HepG2 (cell line): ENCODE results near the gene TK2. TPM values are rescaled to one million over a fixed set of nuclear protein-coding genes. Genes with fewer than 3 reads are reported as not detected.
A peak's percentile ranks its signal among the peaks of the same experiment; 100 is the strongest.

Source experiments
- ATAC-seq: fragments of 200-7000 bp; cut with Tn5 transposase; 3 replicates; pipeline ENCODE4 v1.9.1; 2020; ENCODE audit warnings: mild to moderate bottlenecking, moderate library complexity
- BruUV-seq: library from RNA; stranded (reverse); fragments of 400-500 nt; replicated peaks from 2 replicates; lab custom pipeline; 2021; lab: Mats Ljungman, UMichigan
- CTCF ChIA-PET: fragments of 300-600 bp; formaldehyde crosslinking; extraction: SDS; loops from one replicate; lab custom pipeline; 2021; ENCODE audit warnings: low total read pairs, inconsistent platforms, low intra/inter-chr PET ratio; lab: Yijun Ruan, JAX
- POLR2A ChIA-PET: fragments of 350-600 bp; sonication (Branson Sonifier 250); formaldehyde crosslinking; loops from one replicate; lab custom pipeline; 2020; ENCODE audit warnings: antibody characterized with exemption, inconsistent platforms; lab: Yijun Ruan, JAX
- DNase-seq: peaks from one replicate; pipeline ENCODE4 v3.0.0-alpha.2; 2015; ENCODE audit warnings: low spot score
- FAIRE-seq: peaks from 3 replicates; lab custom pipeline; 2011; peaks lifted over from hg19 to GRCh38; lab: Jason Lieb, UNC
- H2AFZ ChIP-seq: one replicate; pipeline ENCODE4 v1.6.1; 2011; ENCODE audit warnings: low read length, inconsistent platforms
- H3K27ac ChIP-seq: fragments of 300-600 bp; 3 replicates; pipeline ENCODE4 v1.8.0; 2011; ENCODE audit warnings: mixed run types, mild to moderate bottlenecking, mixed read lengths, low read length, inconsistent platforms; ENCODE audit not compliant: insufficient read depth; ENCODE audit errors: extremely low read length
- H3K27me3 ChIP-seq, 2 experiments: fragments of 200-600 bp in 1 of 2; 2 replicates in 1 of 2; 3 replicates in 1 of 2; pipeline versions ENCODE4 v1.6.0 to v1.8.0; 2011; ENCODE audit warnings: low read length in 2 of 2, mild to moderate bottlenecking in 2 of 2, moderate library complexity in 2 of 2, inconsistent platforms in 1 of 2; ENCODE audit not compliant: insufficient read depth in 2 of 2, control insufficient read depth in 1 of 2
- H3K36me3 ChIP-seq, 2 experiments: fragments of 200-600 bp in 1 of 2; replicated peaks in 1 of 2; 2 replicates in 1 of 2; 3 replicates in 1 of 2; pipeline versions ENCODE4 v1.5.1 to v1.8.0; 2011; ENCODE audit warnings: low read length in 2 of 2, inconsistent platforms in 1 of 2; ENCODE audit not compliant: insufficient read depth in 2 of 2, control insufficient read depth in 1 of 2
- H3K4me1 ChIP-seq: 2 replicates; pipeline ENCODE4 v1.5.1; 2012; ENCODE audit warnings: low read length, inconsistent platforms; ENCODE audit not compliant: insufficient read depth
- H3K4me2 ChIP-seq: 2 replicates; pipeline ENCODE4 v1.6.0; 2011; ENCODE audit warnings: low read depth, low read length, inconsistent platforms
- H3K4me3 ChIP-seq, 3 experiments: fragments of 200-600 bp in 1 of 3; sonication (generic), shearing (Covaris generic) in 1 of 3; replicated peaks in 1 of 3; 2 replicates each; pipeline ENCODE4 v1.5.1; 2011 to 2016; ENCODE audit warnings: low read length in 3 of 3, inconsistent platforms in 2 of 3, low read depth in 2 of 3, mild to moderate bottlenecking in 2 of 3, control low read depth in 1 of 3, mixed read lengths in 1 of 3; ENCODE audit not compliant: insufficient read depth in 1 of 3
- H3K79me2 ChIP-seq: one replicate; pipeline ENCODE4 v1.6.1; 2011; ENCODE audit warnings: low read length, inconsistent platforms; ENCODE audit not compliant: insufficient read depth
- H3K9ac ChIP-seq: 2 replicates; pipeline ENCODE4 v1.6.0; 2011; ENCODE audit warnings: mild to moderate bottlenecking, low read depth, low read length, inconsistent platforms; ENCODE audit not compliant: insufficient read depth
- H3K9me3 ChIP-seq: 2 replicates; pipeline ENCODE4 v1.5.1; 2012; ENCODE audit warnings: mild to moderate bottlenecking, low read length
- H4K20me1 ChIP-seq: 2 replicates; pipeline ENCODE4 v1.6.0; 2011; ENCODE audit warnings: inconsistent platforms, mild to moderate bottlenecking, low read length, moderate library complexity; ENCODE audit not compliant: insufficient read depth
- PCBP2 ChIP-seq: fragments of 200-400 bp; formaldehyde crosslinking; optimal IDR thresholded peaks from 2 replicates; pipeline ENCODE3; 2018; ENCODE audit warnings: low read length, low read depth; ENCODE audit not compliant: poor library complexity, severe bottlenecking
- POLR2AphosphoS2 ChIP-seq: IDR thresholded peaks from 2 replicates; pipeline ENCODE4 v1.6.1; 2011; ENCODE audit warnings: low read depth, low read length, improper control_type of control experiment
- ZBTB42 ChIP-seq: sonication (generic); formaldehyde crosslinking; IDR thresholded peaks from 2 replicates; pipeline ENCODE4 v1.5.0; 2020; ENCODE audit warnings: mild to moderate bottlenecking, missing genetic modification reagents
- ZFP36L1 ChIP-seq: sonication (generic); formaldehyde crosslinking; IDR thresholded peaks from 2 replicates; pipeline ENCODE4 v1.8.0; 2022; ENCODE audit warnings: mild to moderate bottlenecking, missing genetic modification reagents, moderate library complexity
- ZNF317 ChIP-seq: sonication (generic); formaldehyde crosslinking; IDR thresholded peaks from 2 replicates; pipeline ENCODE4 v1.5.0; 2020; ENCODE audit warnings: mild to moderate bottlenecking, missing genetic modification reagents
- ZNF720 ChIP-seq: sonication (generic); formaldehyde crosslinking; IDR thresholded peaks from 2 replicates; pipeline ENCODE4 v1.4.0; 2020; ENCODE audit warnings: missing genetic modification reagents
- WGBS: methylation state at CpG from one replicate; pipeline ENCODE4 v1.1.6; 2017; ENCODE audit warnings: low lambda C conversion rate; 5-methylcytosine and 5-hydroxymethylcytosine counted together
- in situ Hi-C: cut with HindIII; loops from 2 replicates; pipeline ENCODE4 v1.10.0; 2017; ENCODE audit warnings: low pct_unique_long_range_greater_than_20kb; ENCODE audit not compliant: extremely low pct_ligation_motif_present
- intact Hi-C: fragments of 100-400 bp; cut with micrococcal nuclease; formaldehyde crosslinking; loops from one replicate; pipeline ENCODE4 v1.10.0; 2022; ENCODE audit not compliant: unreplicated experiment
- polyA plus RNA-seq, 8 experiments: library from polyadenylated mRNA; depleted of rRNA in 3 of 8; stranded (reverse) in 7 of 8; unstranded in 1 of 8; fragments of >200 nt; fragmentation: Illumina TruSeq in 4 of 8; extraction: Trizol in 4 of 8; gene quantifications; 2 replicates each; pipeline versions ENCODE4 v1.2.1 to v1.2.3, GENCODE V29; 2011 to 2016; ENCODE audit warnings: low read depth in 4 of 8, missing spikeins in 1 of 8, mixed read lengths in 1 of 8; ENCODE audit not compliant: insufficient read depth in 1 of 8
- total RNA-seq, 5 experiments: library from RNA; depleted of rRNA; stranded (reverse); fragments of >200 nt; fragmentation: Illumina TruSeq; extraction: Trizol; gene quantifications; 2 replicates each; pipeline ENCODE4 v1.2.3, GENCODE V29; 2016; ENCODE audit warnings: low read depth in 1 of 5
- TF ChIP-seq, protein P1 (sequence below), 2 experiments: sonication (generic) in 1 of 2; formaldehyde crosslinking in 1 of 2; IDR thresholded peaks; 2 replicates each; pipeline versions ENCODE4 v1.5.1 to v1.6.1; 2011 to 2020; ENCODE audit warnings: borderline replicate concordance in 1 of 2, low read depth in 1 of 2, low read length in 1 of 2, mild to moderate bottlenecking in 1 of 2, missing genetic modification reagents in 1 of 2, moderate library complexity in 1 of 2
- TF ChIP-seq, protein P2 (sequence below): IDR thresholded peaks from 2 replicates; pipeline ENCODE4 v1.6.1; 2016; ENCODE audit warnings: mild to moderate bottlenecking, missing biosample characterization, missing genetic modification reagents

TK2 gene
- total and polyA plus RNA-seq, 2 of the 13 experiments (the other 11 are each of a cell fraction or from before 2014, with no cell fraction given) = 18.7 to 21.0 TPM

DNA sequence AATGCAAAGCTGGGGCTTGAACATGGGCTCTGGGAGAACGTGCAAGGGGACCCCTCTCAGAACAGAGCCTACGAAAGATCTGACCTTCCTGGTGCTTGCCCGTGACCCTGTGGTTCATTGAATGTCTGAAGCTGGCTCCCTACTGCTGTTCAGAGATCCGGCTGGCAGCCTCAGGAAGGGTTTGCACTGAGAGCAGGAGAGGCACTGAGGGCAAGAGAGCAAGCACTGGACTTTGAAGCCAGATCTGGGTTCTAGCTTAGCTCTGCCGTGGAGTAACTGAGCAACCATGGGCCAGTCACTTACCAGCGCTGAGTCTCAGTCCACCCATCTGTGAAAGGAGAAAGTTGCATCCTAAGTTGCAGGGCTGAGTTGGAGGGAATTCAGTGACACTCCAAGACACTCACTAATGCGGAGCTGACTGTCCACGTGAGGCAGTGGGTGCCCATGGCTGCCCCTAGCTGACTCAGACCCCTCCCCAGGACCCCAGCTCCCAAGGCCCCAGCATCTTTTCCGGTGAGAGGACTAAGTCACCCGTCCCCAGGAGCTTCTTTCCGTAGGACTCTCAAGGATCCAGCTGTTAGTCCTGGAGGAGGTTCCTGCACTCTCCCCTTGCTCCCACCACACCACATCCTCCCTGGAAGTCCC lies 81.5 kb downstream of the TK2 start (continued):
- TF ChIP-seq, protein P1, sequence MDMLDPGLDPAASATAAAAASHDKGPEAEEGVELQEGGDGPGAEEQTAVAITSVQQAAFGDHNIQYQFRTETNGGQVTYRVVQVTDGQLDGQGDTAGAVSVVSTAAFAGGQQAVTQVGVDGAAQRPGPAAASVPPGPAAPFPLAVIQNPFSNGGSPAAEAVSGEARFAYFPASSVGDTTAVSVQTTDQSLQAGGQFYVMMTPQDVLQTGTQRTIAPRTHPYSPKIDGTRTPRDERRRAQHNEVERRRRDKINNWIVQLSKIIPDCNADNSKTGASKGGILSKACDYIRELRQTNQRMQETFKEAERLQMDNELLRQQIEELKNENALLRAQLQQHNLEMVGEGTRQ (IDR thresholded peaks at IDR 0.05; ENCODE audit: low read depth, low read length) = 0 out of 2 replicates have a peak, but pooled peaks have one; percentile 5
- TF ChIP-seq, protein P1 (CRISPR knock-in tag; IDR thresholded peaks at IDR 0.05; ENCODE audit: borderline replicate concordance) = no peak
- no peak for TF ChIP-seq ZFP36L1 (CRISPR knock-in tag)
- TF ChIP-seq POLR2AphosphoS2 = no peak
- no peak for TF ChIP-seq ZBTB42 (CRISPR knock-in tag)

DNA sequence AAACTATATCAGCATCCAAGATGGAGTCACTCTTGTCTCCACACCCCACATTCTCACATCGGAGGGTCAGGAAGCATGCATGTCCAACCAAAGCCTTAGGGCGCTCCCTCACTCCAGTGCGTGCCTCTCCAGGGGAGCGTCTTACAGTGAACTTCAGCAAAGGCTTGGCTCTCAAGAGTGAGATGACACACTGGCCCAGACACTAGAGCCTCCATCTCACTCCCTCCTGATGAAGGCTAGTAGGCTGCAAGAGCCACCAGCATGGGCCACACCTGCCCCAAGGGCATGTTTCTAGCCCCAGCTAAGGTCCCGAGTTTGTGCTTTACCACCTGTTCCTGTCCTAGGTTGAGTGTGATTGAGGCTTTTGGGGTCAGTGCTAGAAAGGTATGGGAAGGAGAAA lies 82.3 kb downstream of the TK2 start:
- ChIA-PET CTCF (no interaction called here), POLR2A (no interaction called here)
- WGBS = 68% methylated on average over 4 of the region's 5 CpGs
- FAIRE-seq = no peak
- TF ChIP-seq ZNF720 (no peak), ZNF317 (CRISPR knock-in tag) (no peak), PCBP2 (no peak)
- TF ChIP-seq, protein P2, sequence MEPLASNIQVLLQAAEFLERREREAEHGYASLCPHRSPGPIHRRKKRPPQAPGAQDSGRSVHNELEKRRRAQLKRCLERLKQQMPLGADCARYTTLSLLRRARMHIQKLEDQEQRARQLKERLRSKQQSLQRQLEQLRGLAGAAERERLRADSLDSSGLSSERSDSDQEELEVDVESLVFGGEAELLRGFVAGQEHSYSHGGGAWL (CRISPR knock-in tag) = no peak
- Histone ChIP-seq H3K79me2 (no peaks in the 10 kb centered on the region), H3K4me2 (no peak overlapping the region), H3K4me3 (no peak overlapping the region), H3K9me3 (no peaks in the 10 kb centered on the region), H4K20me1 (no peaks in the 10 kb centered on the region), H3K27ac (no peak overlapping the region), H2AFZ (no peak overlapping the region), H3K36me3 (no peaks in the 10 kb centered on the region), H3K4me1 (peaks cover 11% of the 10 kb centered on the region), H3K9ac (no peak overlapping the region), H3K27me3 (peaks cover 4 to 45% of the 10 kb centered on the region in 2 experiments)
- intact Hi-C loops = no loop called here
- no peak for DNase-seq
- no TSS peak for BruUV-seq
- no peak for ATAC-seq
- in situ Hi-C loops = no loop called here
